Natural killer cell treated with Interleukin-12 subunit alpha and Interleukin-12 subunit beta and Interleukin-15 and Interleukin-18, amount 100 ng/mL, for 72 hours (primary cell): ENCODE results near the gene NT5DC3. TPM values are rescaled to one million over a fixed set of nuclear protein-coding genes. Genes with fewer than 3 reads are reported as not detected.

ENCODE experiments used
- ATAC-seq, 2 donors: fragments of 150-1000 bp; cut with Tn5 transposase in 1 of 2; sonication (Bioruptor Pico), chemical (Tn5 transposase) in 1 of 2; 2 replicates each; pipeline ENCODE4 v1.10.0; 2021
- DNase-seq: peaks from one replicate; pipeline ENCODE4 v3.0.0; 2022; ENCODE audit warnings: low spot score
- H3K27ac Mint-ChIP-seq, 2 donors: 1 replicate in 1 of 2; 2 replicates in 1 of 2; pipeline ENCODE4 v1.8.0; 2022; ENCODE audit warnings: mixed read lengths in 2 of 2, mild to moderate bottlenecking in 1 of 2, moderate library complexity in 1 of 2
- H3K27me3 Mint-ChIP-seq, 2 donors: 1 replicate in 1 of 2; 2 replicates in 1 of 2; pipeline ENCODE4 v1.8.0; 2022; ENCODE audit warnings: mixed read lengths in 2 of 2
- H3K36me3 Mint-ChIP-seq: one replicate; pipeline ENCODE4 v1.8.0; 2022; ENCODE audit warnings: mixed read lengths
- H3K4me1 Mint-ChIP-seq, 2 donors: 1 replicate in 1 of 2; 2 replicates in 1 of 2; pipeline ENCODE4 v1.8.0; 2022; ENCODE audit warnings: low read depth in 2 of 2, mixed read lengths in 2 of 2, mild to moderate bottlenecking in 1 of 2
- H3K4me3 Mint-ChIP-seq: one replicate; pipeline ENCODE4 v1.8.0; 2022; ENCODE audit warnings: mixed read lengths
- H3K9me3 Mint-ChIP-seq: 2 replicates; pipeline ENCODE4 v1.8.0; 2022; ENCODE audit warnings: mixed read lengths
- total RNA-seq, 2 donors: library from RNA; stranded (reverse); gene quantifications; one replicate each; pipeline ENCODE4 v1.2.3, GENCODE V29; 2022

Gene NT5DC3
- total RNA-seq, 2 donors from 2014 or later, result 3.9 to 15.5 TPM

DNA sequence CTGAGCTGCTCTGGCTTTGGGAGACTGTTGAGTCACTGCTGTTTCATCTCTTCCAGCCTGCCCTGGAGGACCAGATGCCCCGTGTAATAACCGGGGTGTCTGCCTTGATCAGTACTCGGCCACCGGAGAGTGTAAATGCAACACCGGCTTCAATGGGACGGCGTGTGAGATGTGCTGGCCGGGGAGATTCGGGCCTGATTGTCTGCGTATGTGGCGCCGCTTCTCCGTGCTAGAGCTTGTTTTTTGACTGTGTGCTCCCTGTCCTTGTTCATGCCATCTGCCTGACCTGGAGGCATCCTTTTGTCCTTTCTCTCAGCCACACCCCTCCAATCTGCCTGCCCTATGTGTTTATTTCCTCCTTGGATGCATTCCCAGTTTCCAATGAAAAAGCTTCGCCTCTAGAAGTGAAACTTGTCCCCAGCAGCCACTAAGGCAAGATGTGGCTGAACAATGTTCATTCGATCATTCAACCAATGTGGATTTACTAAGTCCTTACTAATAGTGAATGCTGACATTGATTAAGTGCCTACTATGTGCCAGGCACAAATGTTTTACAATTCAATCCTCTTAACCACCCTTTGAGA lies 98.6 kb downstream of the NT5DC3 start:
- H3K36me3 Mint-ChIP-seq, result no peaks in the 10 kb centered on the region
- H3K9me3 Mint-ChIP-seq, result no peaks in the 10 kb centered on the region
- ATAC-seq (no peak), DNase-seq (no peak)
- H3K4me1 Mint-ChIP-seq, result no peaks in the 10 kb centered on the region
- peaks cover 12 to 37% of the 10 kb centered on the region in 2 donors for H3K27me3 Mint-ChIP-seq
- no peak overlapping the region for H3K4me3 Mint-ChIP-seq
- H3K27ac Mint-ChIP-seq, result no peak overlapping the region

DNA sequence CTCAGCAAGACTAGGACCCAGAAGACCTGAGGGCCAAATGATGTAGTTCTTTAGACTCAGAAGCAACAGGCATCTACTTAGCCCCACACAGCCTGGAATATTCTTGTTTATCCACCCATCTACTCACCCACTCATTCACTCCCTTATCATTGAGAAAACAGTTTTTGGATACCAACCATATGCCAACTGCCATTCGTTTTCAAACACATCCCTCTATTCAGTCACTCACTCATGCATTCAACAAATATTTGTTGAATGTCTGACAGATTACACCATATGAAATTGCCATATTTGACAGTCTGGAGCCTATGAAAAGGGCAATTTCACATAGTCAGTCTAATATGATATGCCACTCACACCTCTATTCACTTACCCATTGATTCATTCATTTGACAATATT lies 103.2 kb downstream of the NT5DC3 start:
- no peaks in the 10 kb centered on the region for H3K9me3 Mint-ChIP-seq
- ATAC-seq (no peak), DNase-seq (no peak)

DNA sequence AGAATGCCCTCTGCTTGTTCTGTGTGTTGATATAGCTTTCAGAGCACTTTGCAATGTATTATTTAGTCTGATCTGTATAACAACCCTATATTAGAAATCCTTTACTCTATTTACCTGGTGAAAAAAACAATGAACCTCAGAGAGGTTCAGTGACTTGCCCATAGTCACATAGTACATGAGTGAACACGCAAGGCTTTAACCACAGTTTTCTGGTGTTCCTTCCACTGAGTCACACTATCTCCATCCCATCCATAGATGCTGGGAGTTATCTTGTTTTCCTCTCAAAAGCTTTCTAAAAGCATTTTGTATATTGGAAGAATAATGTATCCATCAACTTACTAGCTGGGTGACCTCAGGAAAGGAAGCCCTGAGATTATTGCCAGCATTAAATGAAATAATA lies 104.5 kb downstream of the NT5DC3 start:
- Mint-ChIP-seq H3K27ac (no peak overlapping the region), H3K36me3 (no peaks in the 10 kb centered on the region), H3K4me1 (no peaks in the 10 kb centered on the region), H3K27me3 (peaks cover 13 to 24% of the 10 kb centered on the region in 2 donors), H3K4me3 (no peak overlapping the region), H3K9me3 (no peaks in the 10 kb centered on the region)
- DNase-seq, result no peak
- no peak for ATAC-seq

More for the DNA sequence above, 103.2 kb downstream of the NT5DC3 start:
- no peak overlapping the region for H3K4me3 Mint-ChIP-seq
- peaks cover 10 to 32% of the 10 kb centered on the region in 2 donors for H3K27me3 Mint-ChIP-seq
- no peak overlapping the region for H3K27ac Mint-ChIP-seq
- H3K36me3 Mint-ChIP-seq, result no peaks in the 10 kb centered on the region
- no peaks in the 10 kb centered on the region for H3K4me1 Mint-ChIP-seq

DNA sequence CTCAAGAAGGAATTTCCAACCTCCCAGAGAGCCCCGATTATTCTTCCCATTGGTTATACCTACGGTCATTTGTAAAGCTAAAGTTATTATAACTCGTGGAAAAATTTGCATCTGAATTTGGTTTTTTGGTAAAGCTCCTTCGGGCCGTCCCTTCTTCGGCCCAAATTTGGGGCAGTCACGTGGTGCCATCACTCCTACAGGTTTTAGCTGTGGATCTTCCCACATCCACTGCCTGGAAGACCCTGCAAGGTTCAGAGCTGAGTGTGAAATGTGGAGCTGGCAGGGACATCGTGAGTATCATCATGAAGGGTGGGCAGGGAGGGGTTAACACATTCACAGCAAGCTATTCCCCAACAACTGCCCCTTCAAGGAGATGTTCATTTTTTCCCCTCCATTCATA lies 105.7 kb downstream of the NT5DC3 start:
- H3K27me3 Mint-ChIP-seq, result peaks cover 11 to 18% of the 10 kb centered on the region in 2 donors
- no peaks in the 10 kb centered on the region for H3K36me3 Mint-ChIP-seq
- no peak for ATAC-seq
- no peak for DNase-seq
- no peaks in the 10 kb centered on the region for H3K9me3 Mint-ChIP-seq
- H3K27ac Mint-ChIP-seq, result no peak overlapping the region
- H3K4me3 Mint-ChIP-seq, result no peak overlapping the region
- H3K4me1 Mint-ChIP-seq, result no peaks in the 10 kb centered on the region

DNA sequence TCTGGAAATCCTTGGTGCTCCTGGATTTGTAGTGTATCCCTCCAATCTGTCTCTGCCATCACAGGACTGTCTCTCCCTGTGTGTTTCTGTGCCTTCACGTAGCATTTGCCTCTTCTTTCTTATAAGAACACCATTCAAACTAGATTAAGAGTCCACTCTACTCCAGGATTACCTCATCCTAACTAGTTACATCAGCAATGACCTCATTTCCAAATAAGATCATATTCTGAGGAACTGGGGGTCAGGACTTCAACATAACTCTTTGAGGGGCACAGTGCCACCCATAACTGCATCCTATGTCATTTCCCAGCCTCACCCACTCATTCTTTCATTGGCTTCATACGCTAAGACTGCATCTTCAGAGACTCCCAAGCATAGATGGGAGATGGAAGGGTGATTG lies 106.2 kb downstream of the NT5DC3 start:
- H3K4me1 Mint-ChIP-seq, result no peaks in the 10 kb centered on the region
- H3K27ac Mint-ChIP-seq, result no peak overlapping the region
- H3K4me3 Mint-ChIP-seq, result no peak overlapping the region
- no peaks in the 10 kb centered on the region for H3K9me3 Mint-ChIP-seq
- no peaks in the 10 kb centered on the region for H3K36me3 Mint-ChIP-seq
- DNase-seq (no peak), ATAC-seq (no peak)
- H3K27me3 Mint-ChIP-seq, result peaks cover 8 to 18% of the 10 kb centered on the region in 2 donors

DNA sequence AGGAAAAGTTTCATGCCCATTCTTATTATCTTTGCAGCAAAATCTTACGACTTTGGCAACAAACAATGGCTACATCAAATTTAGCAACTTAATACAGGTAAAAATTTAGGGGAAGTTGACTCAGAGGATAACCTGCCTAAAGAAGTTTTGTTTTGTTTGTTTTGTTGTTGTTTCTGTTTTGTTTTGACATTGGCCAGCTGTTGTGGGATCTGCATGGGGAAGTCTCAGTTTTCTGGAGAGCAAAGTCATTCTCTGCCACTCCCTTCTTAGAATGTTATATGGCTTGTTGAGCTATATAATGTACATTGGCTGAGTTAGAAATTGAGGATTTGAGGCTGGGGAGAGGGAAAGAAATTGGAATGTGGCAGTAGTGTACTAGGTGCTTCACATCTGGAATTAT lies 109.5 kb downstream of the NT5DC3 start:
- Mint-ChIP-seq H3K4me1 (no peaks in the 10 kb centered on the region), H3K9me3 (no peaks in the 10 kb centered on the region), H3K27me3 (peaks cover 9 to 11% of the 10 kb centered on the region in 2 donors), H3K27ac (no peak overlapping the region), H3K4me3 (no peak overlapping the region), H3K36me3 (no peaks in the 10 kb centered on the region)
- DNase-seq (no peak), ATAC-seq (no peak)

DNA sequence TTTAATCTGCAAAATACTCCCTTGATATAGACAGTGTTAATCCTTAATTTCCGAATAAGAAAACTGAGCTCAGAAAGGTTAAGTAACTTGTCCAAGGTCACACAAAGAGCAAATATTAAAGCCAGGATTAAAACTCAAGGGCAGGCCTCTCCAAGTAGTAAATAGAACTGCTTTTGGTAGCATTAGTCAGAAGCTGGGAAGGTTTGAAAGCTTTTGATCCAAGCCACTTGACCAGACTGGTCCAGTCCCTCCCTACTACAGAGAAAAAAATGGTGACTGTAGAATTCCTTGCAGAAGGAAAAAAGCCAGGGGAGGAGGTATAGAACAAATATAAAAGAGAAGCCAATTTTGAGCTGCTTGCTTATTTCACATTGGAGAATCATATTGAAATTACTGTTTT lies 111.5 kb downstream of the NT5DC3 start:
- H3K4me3 Mint-ChIP-seq, result no peak overlapping the region
- DNase-seq (no peak), ATAC-seq (no peak)
- H3K27ac Mint-ChIP-seq, result no peak overlapping the region
- H3K36me3 Mint-ChIP-seq, result no peaks in the 10 kb centered on the region
- peaks cover 9% of the 10 kb centered on the region in 2 donors for H3K27me3 Mint-ChIP-seq
- no peaks in the 10 kb centered on the region for H3K9me3 Mint-ChIP-seq
- H3K4me1 Mint-ChIP-seq, result no peaks in the 10 kb centered on the region

DNA sequence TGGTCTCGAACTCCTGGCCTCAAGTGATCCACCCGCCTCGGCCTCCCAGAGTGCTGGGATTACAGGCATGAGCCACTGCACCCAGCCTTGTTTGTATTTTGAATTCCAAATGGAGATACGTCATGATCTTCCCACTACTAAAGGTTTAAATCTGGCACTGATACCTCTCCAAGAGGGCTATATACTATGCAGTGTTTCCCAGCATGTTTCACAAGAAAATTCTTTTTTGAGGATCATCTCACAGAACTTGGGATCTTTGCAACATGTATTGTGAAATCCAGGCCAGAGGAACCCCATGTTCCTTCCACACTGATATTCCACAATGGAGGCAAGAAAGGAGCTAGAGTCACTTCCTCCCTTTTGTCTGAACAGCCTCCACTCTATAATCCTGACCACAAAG lies 112.7 kb downstream of the NT5DC3 start:
- no peaks in the 10 kb centered on the region for H3K36me3 Mint-ChIP-seq
- H3K4me3 Mint-ChIP-seq, result no peak overlapping the region
- H3K27me3 Mint-ChIP-seq, result peaks cover 9% of the 10 kb centered on the region in 2 donors
- DNase-seq (no peak), ATAC-seq (no peak)
- H3K4me1 Mint-ChIP-seq, result no peaks in the 10 kb centered on the region
- no peak overlapping the region for H3K27ac Mint-ChIP-seq
- no peaks in the 10 kb centered on the region for H3K9me3 Mint-ChIP-seq

DNA sequence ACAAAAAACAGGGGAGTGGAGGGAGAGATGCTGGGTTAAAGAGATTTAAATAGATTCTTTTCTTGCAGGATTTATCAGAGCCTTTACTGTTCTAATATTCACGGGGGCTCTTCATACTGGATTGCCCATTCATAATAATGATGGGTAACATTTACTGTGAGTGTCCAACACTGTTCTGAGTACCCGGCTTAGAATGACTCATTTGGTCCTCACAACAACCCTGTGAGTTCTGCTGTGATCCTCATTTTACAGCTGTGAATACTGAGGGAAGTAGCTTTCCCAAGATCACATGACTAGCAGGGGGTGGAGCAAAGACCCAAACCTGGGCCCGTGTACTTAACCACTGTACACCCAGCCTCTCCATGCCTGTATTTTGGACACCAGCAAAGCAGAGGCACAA lies 113.4 kb downstream of the NT5DC3 start:
- no peak for ATAC-seq
- Mint-ChIP-seq H3K4me3 (no peak overlapping the region), H3K27ac (no peak overlapping the region), H3K9me3 (no peaks in the 10 kb centered on the region), H3K36me3 (no peaks in the 10 kb centered on the region), H3K27me3 (peaks cover 9% of the 10 kb centered on the region in 2 donors), H3K4me1 (no peaks in the 10 kb centered on the region)
- no peak for DNase-seq

DNA sequence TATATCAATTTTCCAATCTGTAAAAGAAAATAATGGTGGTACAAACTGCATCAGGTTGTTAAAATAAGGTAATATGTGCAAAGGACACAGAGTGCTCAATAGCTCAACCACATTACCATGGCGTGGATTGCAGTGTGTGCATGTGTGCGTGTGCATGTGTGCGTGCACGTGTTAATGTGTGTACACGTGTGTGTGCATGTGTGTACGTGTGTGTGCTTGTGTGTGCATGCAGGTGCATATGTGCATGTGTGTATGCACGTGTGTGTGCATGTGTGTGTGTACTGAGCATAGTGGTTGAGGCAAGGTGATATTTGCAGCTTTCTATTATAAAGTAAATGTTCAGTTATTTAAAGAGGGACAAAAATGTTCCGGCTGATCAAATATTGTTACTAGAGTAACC lies 115.6 kb downstream of the NT5DC3 start:
- Mint-ChIP-seq H3K36me3 (no peaks in the 10 kb centered on the region), H3K27ac (no peak overlapping the region), H3K4me3 (no peak overlapping the region), H3K4me1 (no peaks in the 10 kb centered on the region), H3K9me3 (no peaks in the 10 kb centered on the region), H3K27me3 (peaks cover 0 to 5% of the 10 kb centered on the region in 2 donors)
- DNase-seq, result no peak
- ATAC-seq, result no peak

Other genes starting within 250 kb of the NT5DC3 start
- gene HSP90B1, start 89.2 kb upstream of the NT5DC3 start, total RNA-seq, result 100 to 1,000 TPM; 621 to 706 TPM
- gene TDG, start 124.6 kb upstream of the NT5DC3 start, total RNA-seq, result 10 to 100 TPM; 50.8 to 55.2 TPM
- gene GLT8D2, start 209.0 kb upstream of the NT5DC3 start, total RNA-seq, result under 1 TPM in 1 of 2 donors, not detected in 1; 0.33 TPM
- gene HCFC2, start 223.3 kb upstream of the NT5DC3 start, total RNA-seq, result 10 to 100 TPM; 13.5 to 17.6 TPM